Measurements from ENCODE around the gene PPM1M.

- TF ChIP-seq CTCF (IDR thresholded peaks at IDR 0.05; ENCODE audit: low read depth, low read length), result no peak
- no peak for TF ChIP-seq MYC (IDR thresholded peaks at IDR 0.05; ENCODE audit: low read depth, low read length)
These were observed 8.4 kb upstream of the PPM1M start for GRCh38 chr3:52237006-52237656.

Data from NB4 (cell line).